Activated naive CD8-positive, alpha-beta T cell treated with anti-CD3 and anti-CD28 coated beads, Interleukin-2, amount 10 ng/mL, durations not matched to agents 7 days and 5 days (primary cell): ENCODE measurements around the gene DHRS7C. TPM values are rescaled to one million over a fixed set of nuclear protein-coding genes. Genes with fewer than 3 reads are reported as not detected.
"Not testable (repeated sequence)": the region's sequence is repeated elsewhere in the genome, so short reads cannot be mapped to it uniquely, and the experiment has no call there.

Source experiments
- ATAC-seq: fragments of 150-1000 bp; cut with Tn5 transposase; one replicate; pipeline ENCODE4 v1.10.0; 2021; ENCODE audit warnings: low read depth, moderate library complexity
- POLR2A ChIA-PET: fragments of 350-600 bp; sonication (Branson Sonifier 250); formaldehyde crosslinking; loops from one replicate; lab custom pipeline; 2021; ENCODE audit warnings: antibody characterized with exemption; lab: Charles Lee
- DNase-seq: peaks from one replicate; pipeline ENCODE4 v3.0.0; 2021
- H3K27ac Mint-ChIP-seq: one replicate; pipeline ENCODE4 v1.8.0; 2022; ENCODE audit warnings: mild to moderate bottlenecking, mixed read lengths
- H3K27me3 Mint-ChIP-seq: one replicate; pipeline ENCODE4 v1.8.0; 2022; ENCODE audit warnings: mild to moderate bottlenecking, moderate library complexity, mixed read lengths
- H3K36me3 Mint-ChIP-seq: one replicate; pipeline ENCODE4 v1.8.0; 2021; ENCODE audit warnings: mild to moderate bottlenecking, mixed read lengths
- H3K4me1 Mint-ChIP-seq: one replicate; pipeline ENCODE4 v1.8.0; 2021; ENCODE audit warnings: mixed read lengths
- H3K4me3 Mint-ChIP-seq: one replicate; pipeline ENCODE4 v1.8.0; 2022; ENCODE audit warnings: mild to moderate bottlenecking, moderate library complexity, mixed read lengths
- H3K9me3 Mint-ChIP-seq: one replicate; pipeline ENCODE4 v1.8.0; 2021; ENCODE audit warnings: mixed read lengths
- total RNA-seq, 2 experiments: library from RNA; stranded (reverse); gene quantifications; one replicate each; pipeline ENCODE4 v1.2.3, GENCODE V29; 2021

The DHRS7C gene
- total RNA-seq, 2 experiments from 2014 or later: not detected

- POLR2A ChIA-PET: no interaction called here
- ATAC-seq (no peak), DNase-seq (no peak)
- Mint-ChIP-seq H3K9me3 (peaks cover 2% of the 10 kb centered on the region), H3K36me3 (no peaks in the 10 kb centered on the region), H3K27ac (no peak overlapping the region), H3K27me3 (no peaks in the 10 kb centered on the region), H3K4me3 (no peak overlapping the region), H3K4me1 (no peaks in the 10 kb centered on the region)
Observed at GRCh38 chr17:9798724-9799123, 7.3 kb upstream of the DHRS7C start.

GRCh38 chr17:9798008-9798407, 6.6 kb upstream of the DHRS7C start:
- no peak overlapping the region for H3K27ac Mint-ChIP-seq
- ATAC-seq: no peak
- POLR2A ChIA-PET: no interaction called here
- H3K27me3 Mint-ChIP-seq: no peaks in the 10 kb centered on the region
- H3K4me3 Mint-ChIP-seq: no peak overlapping the region
- no peak for DNase-seq
- peaks cover 2% of the 10 kb centered on the region for H3K9me3 Mint-ChIP-seq
- H3K4me1 Mint-ChIP-seq: no peaks in the 10 kb centered on the region
- no peaks in the 10 kb centered on the region for H3K36me3 Mint-ChIP-seq

GRCh38 chr17:9792181-9792840, 919 bp upstream of the DHRS7C start:
- DNase-seq (no peak), ATAC-seq (no peak)
- POLR2A ChIA-PET: no interaction called here
- Mint-ChIP-seq H3K36me3 (no peaks in the 10 kb centered on the region), H3K27me3 (no peaks in the 10 kb centered on the region), H3K4me1 (no peaks in the 10 kb centered on the region), H3K27ac (no peak overlapping the region), H3K4me3 (no peak overlapping the region), H3K9me3 (no peaks in the 10 kb centered on the region)

GRCh38 chr17:9790316-9790715, 1.1 kb downstream of the DHRS7C start:
- H3K4me3 Mint-ChIP-seq: no peak overlapping the region
- POLR2A ChIA-PET: no interaction called here
- H3K4me1 Mint-ChIP-seq: no peaks in the 10 kb centered on the region
- no peaks in the 10 kb centered on the region for H3K9me3 Mint-ChIP-seq
- no peaks in the 10 kb centered on the region for H3K27me3 Mint-ChIP-seq
- H3K27ac Mint-ChIP-seq: no peak overlapping the region
- no peaks in the 10 kb centered on the region for H3K36me3 Mint-ChIP-seq
- DNase-seq: no peak
- ATAC-seq: no peak

- Mint-ChIP-seq H3K27me3 (no peaks in the 10 kb centered on the region), H3K36me3 (no peaks in the 10 kb centered on the region), H3K4me1 (no peaks in the 10 kb centered on the region), H3K9me3 (no peaks in the 10 kb centered on the region), H3K27ac (no peak overlapping the region), H3K4me3 (no peak overlapping the region)
- POLR2A ChIA-PET: no interaction called here
- ATAC-seq (no peak), DNase-seq (no peak)
Observed at GRCh38 chr17:9788601-9789000, 2.8 kb downstream of the DHRS7C start.

- Mint-ChIP-seq H3K9me3 (no peaks in the 10 kb centered on the region), H3K36me3 (no peaks in the 10 kb centered on the region), H3K27ac (no peak overlapping the region), H3K27me3 (no peaks in the 10 kb centered on the region), H3K4me1 (no peaks in the 10 kb centered on the region), H3K4me3 (no peak overlapping the region)
- POLR2A ChIA-PET: no interaction called here
- ATAC-seq (no peak), DNase-seq (no peak)
Observed at GRCh38 chr17:9784544-9784943, 6.8 kb downstream of the DHRS7C start.

- H3K4me3 Mint-ChIP-seq, H3K27ac Mint-ChIP-seq, H3K27me3 Mint-ChIP-seq, H3K36me3 Mint-ChIP-seq, H3K9me3 Mint-ChIP-seq, POLR2A ChIA-PET, H3K4me1 Mint-ChIP-seq, ATAC-seq, DNase-seq: not testable (repeated sequence)
Observed at GRCh38 chr17:9783465-9783864, 7.9 kb downstream of the DHRS7C start.

GRCh38 chr17:9783050-9783449, 8.3 kb downstream of the DHRS7C start:
- Mint-ChIP-seq H3K27me3 (no peaks in the 10 kb centered on the region), H3K4me1 (no peaks in the 10 kb centered on the region), H3K9me3 (no peaks in the 10 kb centered on the region), H3K4me3 (no peak overlapping the region), H3K27ac (no peak overlapping the region), H3K36me3 (no peaks in the 10 kb centered on the region)
- DNase-seq (no peak), ATAC-seq (no peak)
- POLR2A ChIA-PET: no interaction called here

- Mint-ChIP-seq H3K27ac (no peak overlapping the region), H3K36me3 (no peaks in the 10 kb centered on the region), H3K4me3 (no peak overlapping the region), H3K9me3 (no peaks in the 10 kb centered on the region), H3K4me1 (no peaks in the 10 kb centered on the region), H3K27me3 (no peaks in the 10 kb centered on the region)
- POLR2A ChIA-PET: no interaction called here
- DNase-seq: no peak
- ATAC-seq: no peak
Observed at GRCh38 chr17:9780552-9780951, 10.8 kb downstream of the DHRS7C start.

GRCh38 chr17:9776911-9777310, 14.5 kb downstream of the DHRS7C start:
- DNase-seq (no peak), ATAC-seq (no peak)
- Mint-ChIP-seq H3K27ac (no peak overlapping the region), H3K4me3 (no peak overlapping the region), H3K9me3 (no peaks in the 10 kb centered on the region), H3K27me3 (no peaks in the 10 kb centered on the region), H3K36me3 (no peaks in the 10 kb centered on the region), H3K4me1 (no peaks in the 10 kb centered on the region)
- POLR2A ChIA-PET: no interaction called here

GRCh38 chr17:9772658-9773057, 18.7 kb downstream of the DHRS7C start:
- ATAC-seq (no peak), DNase-seq (no peak)
- POLR2A ChIA-PET: no interaction called here
- no peaks in the 10 kb centered on the region for H3K27me3 Mint-ChIP-seq
- H3K4me1 Mint-ChIP-seq: no peaks in the 10 kb centered on the region
- H3K4me3 Mint-ChIP-seq: no peak overlapping the region
- no peak overlapping the region for H3K27ac Mint-ChIP-seq
- H3K9me3 Mint-ChIP-seq: no peaks in the 10 kb centered on the region
- no peaks in the 10 kb centered on the region for H3K36me3 Mint-ChIP-seq

- ATAC-seq (no peak), DNase-seq (no peak)
- Mint-ChIP-seq H3K27ac (no peak overlapping the region), H3K36me3 (no peaks in the 10 kb centered on the region), H3K4me3 (no peak overlapping the region), H3K4me1 (no peaks in the 10 kb centered on the region), H3K9me3 (no peaks in the 10 kb centered on the region), H3K27me3 (peaks cover 3% of the 10 kb centered on the region)
- POLR2A ChIA-PET: no interaction called here
Observed at GRCh38 chr17:9771465-9771864, 19.9 kb downstream of the DHRS7C start.

GRCh38 chr17:9769036-9769695, 22.2 kb downstream of the DHRS7C start:
- DNase-seq (no peak), ATAC-seq (no peak)
- Mint-ChIP-seq H3K4me3 (no peak overlapping the region), H3K27me3 (peaks cover 6% of the 10 kb centered on the region), H3K27ac (no peak overlapping the region), H3K4me1 (no peaks in the 10 kb centered on the region), H3K36me3 (no peaks in the 10 kb centered on the region), H3K9me3 (no peaks in the 10 kb centered on the region)
- POLR2A ChIA-PET: interaction anchor here (0.5 kb wide), 1 partner anchor 11 kb away, joined by 3 read pairs; no protein-coding TSS in a partner anchor

- no peak for ATAC-seq
- H3K27ac Mint-ChIP-seq: no peak overlapping the region
- no peaks in the 10 kb centered on the region for H3K4me1 Mint-ChIP-seq
- DNase-seq: no peak
- H3K27me3 Mint-ChIP-seq: peaks cover 6% of the 10 kb centered on the region
- POLR2A ChIA-PET: interaction anchor here (0.5 kb wide), 1 partner anchor 10 kb away, joined by 3 read pairs; no protein-coding TSS in a partner anchor
- no peaks in the 10 kb centered on the region for H3K36me3 Mint-ChIP-seq
- H3K4me3 Mint-ChIP-seq: no peak overlapping the region
- H3K9me3 Mint-ChIP-seq: no peaks in the 10 kb centered on the region
Observed at GRCh38 chr17:9768381-9768934, 22.9 kb downstream of the DHRS7C start.
